NB4 (cell line): ENCODE measurements around the gene TXLNA.

Experiments
- MYC ChIP-seq: IDR thresholded peaks from 2 replicates; pipeline ENCODE4 v1.6.1; 2011; ENCODE audit warnings: low read depth, low read length
- TF ChIP-seq, protein P1 (sequence below): IDR thresholded peaks from one replicate; pipeline ENCODE4 v1.5.1; 2012; ENCODE audit warnings: low read depth, low read length

- TF ChIP-seq, protein P1, sequence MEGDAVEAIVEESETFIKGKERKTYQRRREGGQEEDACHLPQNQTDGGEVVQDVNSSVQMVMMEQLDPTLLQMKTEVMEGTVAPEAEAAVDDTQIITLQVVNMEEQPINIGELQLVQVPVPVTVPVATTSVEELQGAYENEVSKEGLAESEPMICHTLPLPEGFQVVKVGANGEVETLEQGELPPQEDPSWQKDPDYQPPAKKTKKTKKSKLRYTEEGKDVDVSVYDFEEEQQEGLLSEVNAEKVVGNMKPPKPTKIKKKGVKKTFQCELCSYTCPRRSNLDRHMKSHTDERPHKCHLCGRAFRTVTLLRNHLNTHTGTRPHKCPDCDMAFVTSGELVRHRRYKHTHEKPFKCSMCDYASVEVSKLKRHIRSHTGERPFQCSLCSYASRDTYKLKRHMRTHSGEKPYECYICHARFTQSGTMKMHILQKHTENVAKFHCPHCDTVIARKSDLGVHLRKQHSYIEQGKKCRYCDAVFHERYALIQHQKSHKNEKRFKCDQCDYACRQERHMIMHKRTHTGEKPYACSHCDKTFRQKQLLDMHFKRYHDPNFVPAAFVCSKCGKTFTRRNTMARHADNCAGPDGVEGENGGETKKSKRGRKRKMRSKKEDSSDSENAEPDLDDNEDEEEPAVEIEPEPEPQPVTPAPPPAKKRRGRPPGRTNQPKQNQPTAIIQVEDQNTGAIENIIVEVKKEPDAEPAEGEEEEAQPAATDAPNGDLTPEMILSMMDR: no peak
- TF ChIP-seq MYC: no peak
Observed at GRCh38 chr1:32142446-32143301, 36.8 kb upstream of the TXLNA start.
